ENCODE results near the gene COLEC12.

COLEC12 gene

GRCh38 chr18:393574-393957 is 106.9 kb downstream of the COLEC12 start:
- CTCF ChIA-PET = no interaction called here
- Mint-ChIP-seq H3K27me3 (peaks cover 13% of the 10 kb centered on the region), H3K4me3 (no peak overlapping the region), H3K36me3 (no peaks in the 10 kb centered on the region), H3K4me1 (no peaks in the 10 kb centered on the region), H3K27ac (no peak overlapping the region), H3K9me3 (no peaks in the 10 kb centered on the region)
- DNase-seq = no peak

GRCh38 chr18:392928-393573 is 107.5 kb downstream of the COLEC12 start:
- CTCF ChIA-PET = no interaction called here
- Mint-ChIP-seq H3K4me3 (no peak overlapping the region), H3K9me3 (no peaks in the 10 kb centered on the region), H3K4me1 (no peaks in the 10 kb centered on the region), H3K27ac (no peak overlapping the region), H3K27me3 (peaks cover 13% of the 10 kb centered on the region), H3K36me3 (no peaks in the 10 kb centered on the region)
- DNase-seq = no peak

GRCh38 chr18:390741-391478 is 109.6 kb downstream of the COLEC12 start:
- no peak overlapping the region for H3K27ac Mint-ChIP-seq
- CTCF ChIA-PET = no interaction called here
- no peak overlapping the region for H3K4me3 Mint-ChIP-seq
- no peaks in the 10 kb centered on the region for H3K4me1 Mint-ChIP-seq
- no peaks in the 10 kb centered on the region for H3K9me3 Mint-ChIP-seq
- no peak for DNase-seq
- no peaks in the 10 kb centered on the region for H3K36me3 Mint-ChIP-seq
- H3K27me3 Mint-ChIP-seq = peaks cover 10% of the 10 kb centered on the region

GRCh38 chr18:389658-390357 is 110.7 kb downstream of the COLEC12 start:
- H3K36me3 Mint-ChIP-seq = no peaks in the 10 kb centered on the region
- H3K4me1 Mint-ChIP-seq = no peaks in the 10 kb centered on the region
- H3K27ac Mint-ChIP-seq = no peak overlapping the region
- peaks cover 10% of the 10 kb centered on the region for H3K27me3 Mint-ChIP-seq
- no peaks in the 10 kb centered on the region for H3K9me3 Mint-ChIP-seq
- CTCF ChIA-PET = no interaction called here
- DNase-seq = no peak
- no peak overlapping the region for H3K4me3 Mint-ChIP-seq

DNA sequence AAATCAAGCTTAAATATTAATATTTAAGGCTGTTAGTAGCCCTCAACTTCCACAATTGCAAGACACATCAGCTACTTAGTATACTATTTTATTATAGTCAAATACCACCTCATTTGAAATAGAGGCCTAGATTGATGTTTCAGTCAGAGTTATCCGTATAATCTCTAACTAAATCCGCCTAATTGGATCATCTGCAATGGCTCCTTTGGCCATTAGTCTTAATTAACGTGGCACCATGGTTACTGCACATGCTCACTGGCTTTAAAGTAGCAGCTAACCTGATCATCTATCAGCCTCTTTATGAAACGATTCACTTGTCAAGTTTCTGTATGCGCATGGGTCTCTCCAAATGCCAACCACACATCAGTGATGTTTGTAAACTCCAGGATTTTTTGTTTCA is 112.3 kb downstream of the COLEC12 start:
- no peak overlapping the region for H3K4me3 Mint-ChIP-seq
- no peaks in the 10 kb centered on the region for H3K9me3 Mint-ChIP-seq
- CTCF ChIA-PET = no interaction called here
- no peaks in the 10 kb centered on the region for H3K36me3 Mint-ChIP-seq
- no peaks in the 10 kb centered on the region for H3K4me1 Mint-ChIP-seq
- no peak for DNase-seq
- H3K27ac Mint-ChIP-seq = no peak overlapping the region
- H3K27me3 Mint-ChIP-seq = peaks cover 10% of the 10 kb centered on the region

DNA sequence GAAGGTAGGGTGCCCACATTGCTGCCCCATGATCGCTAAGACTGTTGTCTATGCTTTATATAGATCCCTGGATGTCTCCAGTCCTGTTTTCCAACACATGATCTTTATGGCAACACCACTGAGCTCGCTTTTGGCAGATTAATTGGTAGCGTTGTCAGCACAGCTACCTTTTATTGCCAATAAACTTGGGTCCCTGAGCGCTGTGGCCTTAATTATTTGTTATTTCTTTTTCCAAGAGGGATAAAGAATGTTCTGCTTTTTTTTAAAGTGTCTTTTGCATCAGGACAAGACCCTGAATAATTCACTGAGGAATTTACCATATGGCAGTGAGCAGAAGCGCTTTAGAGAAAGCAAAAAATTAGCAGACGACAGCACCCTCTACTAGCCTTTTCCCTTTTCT is 113.5 kb downstream of the COLEC12 start:
- Mint-ChIP-seq H3K9me3 (no peaks in the 10 kb centered on the region), H3K36me3 (no peaks in the 10 kb centered on the region), H3K4me3 (no peak overlapping the region), H3K27me3 (peaks cover 10% of the 10 kb centered on the region), H3K27ac (no peak overlapping the region), H3K4me1 (no peaks in the 10 kb centered on the region)
- CTCF ChIA-PET = no interaction called here
- DNase-seq = no peak

DNA sequence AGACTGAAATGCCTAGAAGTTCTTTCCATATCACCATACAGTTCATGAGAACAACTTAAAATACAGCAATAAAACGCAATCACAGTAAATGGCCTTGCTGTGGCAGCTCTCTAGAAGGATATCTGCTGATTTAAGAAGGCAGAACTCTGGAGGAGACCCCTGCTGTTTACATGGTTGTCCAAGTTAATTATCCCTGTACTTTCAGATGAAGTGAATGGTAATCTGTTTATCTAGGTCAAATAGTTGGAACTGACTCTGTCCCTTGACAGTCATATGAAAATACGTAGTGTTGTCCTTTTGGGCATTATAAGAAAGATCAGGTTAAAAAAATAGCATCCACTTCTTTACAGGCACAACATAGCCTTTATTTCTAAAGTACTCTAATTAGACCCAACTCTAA is 115.6 kb downstream of the COLEC12 start:
- Mint-ChIP-seq H3K4me1 (no peaks in the 10 kb centered on the region), H3K27ac (no peak overlapping the region), H3K9me3 (no peaks in the 10 kb centered on the region), H3K27me3 (peaks cover 7% of the 10 kb centered on the region), H3K4me3 (no peak overlapping the region), H3K36me3 (no peaks in the 10 kb centered on the region)
- CTCF ChIA-PET = no interaction called here
- no peak for DNase-seq

GRCh38 chr18:383135-383534 is 117.4 kb downstream of the COLEC12 start:
- Mint-ChIP-seq H3K36me3 (no peaks in the 10 kb centered on the region), H3K4me3 (no peak overlapping the region), H3K4me1 (peaks cover 2% of the 10 kb centered on the region), H3K9me3 (no peaks in the 10 kb centered on the region), H3K27me3 (peaks cover 5% of the 10 kb centered on the region), H3K27ac (no peak overlapping the region)
- CTCF ChIA-PET = no interaction called here
- DNase-seq = no peak

DNA sequence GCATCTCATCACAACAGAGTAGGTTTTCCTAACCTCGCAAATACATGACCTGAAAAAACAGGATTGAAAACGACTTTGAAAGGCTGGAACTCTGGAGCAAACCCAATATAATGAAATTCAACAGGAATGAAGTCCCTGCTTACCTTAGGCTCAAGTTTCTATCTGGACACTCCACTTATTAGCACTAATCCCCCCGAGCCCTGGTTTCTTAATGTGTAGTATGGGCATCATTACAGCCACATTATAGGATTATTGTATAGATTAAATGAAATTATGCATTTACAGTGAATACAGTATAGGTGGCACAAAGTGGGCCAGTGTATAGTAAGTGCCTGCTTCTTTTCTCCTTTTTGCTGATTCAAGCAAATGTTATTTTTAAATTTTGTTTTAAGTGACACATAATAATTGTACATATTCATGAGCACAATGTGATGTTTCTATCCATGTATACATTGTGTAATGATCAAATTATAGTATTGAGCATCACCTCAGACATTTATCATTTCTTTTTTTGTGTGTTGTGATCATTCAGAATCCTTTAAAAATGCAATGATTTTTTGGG is 118.0 kb downstream of the COLEC12 start:
- Mint-ChIP-seq H3K36me3 (no peaks in the 10 kb centered on the region), H3K27ac (no peak overlapping the region), H3K4me3 (no peak overlapping the region), H3K9me3 (no peaks in the 10 kb centered on the region), H3K4me1 (peaks cover 2% of the 10 kb centered on the region), H3K27me3 (peaks cover 5% of the 10 kb centered on the region)
- CTCF ChIA-PET = no interaction called here
- no peak for DNase-seq

DNA sequence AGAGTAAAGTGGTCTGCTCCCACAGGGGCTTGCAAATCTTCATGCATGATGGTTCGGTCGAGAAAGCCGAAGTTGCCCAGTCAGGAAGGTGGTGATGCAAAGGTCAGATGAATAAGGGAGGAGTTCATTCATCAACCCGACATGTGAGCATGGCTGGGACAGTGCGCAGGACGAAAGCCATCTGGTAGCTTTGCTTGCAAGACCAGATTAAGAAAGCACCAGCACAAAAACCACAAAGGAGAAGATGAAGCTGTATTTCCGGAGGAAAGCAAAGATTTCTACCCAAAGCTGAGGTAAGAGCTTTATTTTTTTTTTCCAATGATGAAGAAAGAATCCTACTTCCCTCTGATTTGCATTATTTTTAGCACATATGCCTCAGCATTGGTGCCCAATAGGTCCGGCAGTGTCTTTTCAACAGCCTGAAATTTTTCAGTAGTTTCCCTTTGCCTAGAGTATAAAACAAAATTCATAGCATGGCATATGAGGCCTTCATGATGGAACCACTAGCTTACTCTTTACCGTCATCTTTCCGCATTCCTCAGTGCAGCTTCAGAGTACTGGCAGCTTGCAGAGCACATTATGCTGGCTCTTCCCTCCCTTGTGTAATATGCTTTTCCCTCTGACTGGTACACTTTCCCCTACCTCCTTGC is 120.7 kb downstream of the COLEC12 start:
- Mint-ChIP-seq H3K27ac (no peak overlapping the region), H3K4me1 (peaks cover 2% of the 10 kb centered on the region), H3K9me3 (no peaks in the 10 kb centered on the region), H3K27me3 (peaks cover 5% of the 10 kb centered on the region), H3K36me3 (no peaks in the 10 kb centered on the region), H3K4me3 (no peak overlapping the region)
- CTCF ChIA-PET = no interaction called here
- DNase-seq = no peak

DNA sequence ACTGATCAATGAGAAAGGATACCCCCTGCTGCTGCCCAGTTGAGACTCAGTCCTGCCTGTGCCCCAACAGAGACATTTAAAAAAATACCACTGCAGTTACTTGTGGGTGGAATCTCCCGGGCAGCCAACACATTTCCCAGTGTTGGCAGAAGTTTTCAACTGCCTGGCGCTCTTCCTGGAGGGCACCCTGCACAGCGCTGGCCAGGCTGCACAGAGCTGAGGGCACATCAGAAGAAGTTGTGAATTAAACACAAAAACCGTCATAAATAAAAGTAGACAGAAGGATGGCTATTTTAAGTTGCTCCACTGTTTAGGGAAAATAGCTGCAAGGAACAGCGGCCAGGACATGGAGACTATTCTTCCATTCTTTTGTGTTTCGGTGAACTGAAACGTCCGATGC is 122.4 kb downstream of the COLEC12 start:
- no peak for DNase-seq
- no peaks in the 10 kb centered on the region for H3K9me3 Mint-ChIP-seq
- CTCF ChIA-PET = no interaction called here
- no peak overlapping the region for H3K4me3 Mint-ChIP-seq
- H3K4me1 Mint-ChIP-seq = peaks cover 2% of the 10 kb centered on the region
- no peaks in the 10 kb centered on the region for H3K36me3 Mint-ChIP-seq
- H3K27me3 Mint-ChIP-seq = peaks cover 5% of the 10 kb centered on the region
- no peak overlapping the region for H3K27ac Mint-ChIP-seq

DNA sequence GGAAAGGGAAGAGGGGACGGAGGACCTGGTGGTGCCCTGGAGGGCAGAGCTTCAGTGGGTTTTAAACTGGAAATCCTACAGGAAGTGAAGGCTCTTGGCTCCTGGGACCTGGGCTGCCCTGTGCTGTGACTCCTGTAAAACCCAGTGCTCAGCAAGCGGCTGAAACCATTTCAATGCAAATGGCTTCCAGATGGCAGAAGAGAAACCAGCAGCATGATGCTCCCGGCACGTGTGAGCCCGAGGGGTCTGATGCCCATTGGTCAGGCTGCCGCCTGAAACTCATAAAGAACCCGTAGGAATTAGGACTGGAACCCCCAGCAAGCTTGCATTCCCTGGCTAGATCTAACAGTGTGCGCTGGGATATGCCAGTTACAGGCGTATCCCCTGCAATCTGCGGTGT is 123.4 kb downstream of the COLEC12 start:
- Mint-ChIP-seq H3K36me3 (no peaks in the 10 kb centered on the region), H3K9me3 (no peaks in the 10 kb centered on the region), H3K27ac (no peak overlapping the region), H3K4me3 (no peak overlapping the region), H3K4me1 (peaks cover 2% of the 10 kb centered on the region), H3K27me3 (peaks cover 5% of the 10 kb centered on the region)
- no peak for DNase-seq
- CTCF ChIA-PET = no interaction called here

DNA sequence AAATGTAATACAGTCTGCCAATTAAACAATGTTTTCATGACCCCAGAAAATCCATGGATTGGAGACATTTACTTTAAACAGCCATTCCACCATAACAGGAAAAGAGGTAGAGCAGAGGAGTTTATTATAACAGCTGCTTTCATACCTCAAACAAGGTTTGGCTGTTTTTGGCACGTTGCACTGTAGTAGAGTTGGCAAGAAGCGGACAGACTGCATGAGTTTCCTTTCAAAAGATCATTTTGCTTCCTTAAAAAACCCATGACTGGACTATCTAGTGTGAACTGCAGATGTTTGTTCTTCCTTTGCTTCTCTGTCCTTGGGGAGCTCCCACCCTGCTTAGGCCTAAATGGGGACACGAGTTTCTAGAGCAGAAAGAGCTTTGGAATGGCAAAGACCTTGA is 124.2 kb downstream of the COLEC12 start:
- DNase-seq = no peak
- no peaks in the 10 kb centered on the region for H3K36me3 Mint-ChIP-seq
- CTCF ChIA-PET = no interaction called here
- no peak overlapping the region for H3K4me3 Mint-ChIP-seq
- peaks cover 5% of the 10 kb centered on the region for H3K27me3 Mint-ChIP-seq
- H3K4me1 Mint-ChIP-seq = peaks cover 2% of the 10 kb centered on the region
- H3K27ac Mint-ChIP-seq = no peak overlapping the region
- no peaks in the 10 kb centered on the region for H3K9me3 Mint-ChIP-seq

DNA sequence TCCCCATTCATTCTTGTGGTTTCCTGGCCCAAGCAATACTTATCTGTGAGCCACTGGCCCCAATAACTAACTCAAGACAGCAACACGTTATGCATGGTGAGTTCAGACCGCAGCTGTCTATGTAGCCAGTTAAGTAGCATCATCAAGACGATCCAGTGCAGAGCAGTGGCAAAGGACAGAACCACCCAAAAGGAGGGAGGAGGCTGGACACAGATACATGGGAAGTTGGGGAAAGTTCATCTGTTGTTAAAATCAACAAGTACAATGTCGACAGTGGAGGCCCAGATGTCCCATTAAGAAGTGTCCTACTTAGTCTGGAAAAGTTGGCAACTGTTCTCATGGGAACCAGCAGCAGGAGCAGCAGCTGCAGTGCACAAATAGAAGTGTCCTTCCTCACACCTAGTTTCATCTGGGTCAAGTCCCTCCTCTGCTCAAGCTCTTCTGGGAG is 125.8 kb downstream of the COLEC12 start:
- CTCF ChIA-PET = no interaction called here

More for the DNA sequence above, 125.8 kb downstream of the COLEC12 start:
- Mint-ChIP-seq H3K36me3 (no peaks in the 10 kb centered on the region), H3K27ac (no peak overlapping the region), H3K27me3 (peaks cover 5% of the 10 kb centered on the region), H3K4me1 (peaks cover 2% of the 10 kb centered on the region), H3K4me3 (no peak overlapping the region), H3K9me3 (no peaks in the 10 kb centered on the region)
- DNase-seq = no peak
